H9 (cell line): Measurements from ENCODE around the gene PSMB3. TPM values are rescaled to one million over a fixed set of nuclear protein-coding genes. Genes with fewer than 3 reads are reported as not detected.
A peak's percentile ranks its signal among the peaks of the same experiment; 100 is the strongest.

Experiments
- DNase-seq: peaks from one replicate; pipeline ENCODE4 v3.0.0-alpha.2; 2017
- H2AFZ ChIP-seq: one replicate; pipeline ENCODE4 v1.6.1; 2013; ENCODE audit warnings: mild to moderate bottlenecking, low read length, control low read depth, moderate library complexity
- H2AK5ac ChIP-seq: 2 replicates; pipeline ENCODE4 v1.6.1; 2013; ENCODE audit warnings: low read length, control low read depth, mixed read lengths; ENCODE audit not compliant: insufficient read length
- H2BK120ac ChIP-seq: one replicate; pipeline ENCODE4 v1.6.1; 2013; ENCODE audit warnings: low read depth, mild to moderate bottlenecking, low read length, control low read depth, inconsistent platforms; ENCODE audit not compliant: poor library complexity, severe bottlenecking
- H2BK12ac ChIP-seq: 2 replicates; pipeline ENCODE4 v1.6.1; 2013; ENCODE audit warnings: low read length, control low read depth, mixed read lengths, low read depth; ENCODE audit not compliant: insufficient read length
- H2BK15ac ChIP-seq: 2 replicates; pipeline ENCODE4 v1.6.1; 2013; ENCODE audit warnings: low read depth, low read length, control low read depth
- H2BK20ac ChIP-seq: one replicate; pipeline ENCODE4 v1.6.1; 2013; ENCODE audit warnings: low read depth, mild to moderate bottlenecking, low read length, control low read depth, inconsistent platforms; ENCODE audit not compliant: poor library complexity, severe bottlenecking
- H2BK5ac ChIP-seq: 2 replicates; pipeline ENCODE4 v1.6.1; 2013; ENCODE audit warnings: low read length, control low read depth, mixed read lengths; ENCODE audit not compliant: insufficient read length
- H3K14ac ChIP-seq: 2 replicates; pipeline ENCODE4 v1.6.1; 2013; ENCODE audit warnings: low read length, control low read depth; ENCODE audit not compliant: insufficient read depth
- H3K18ac ChIP-seq: 2 replicates; pipeline ENCODE4 v1.6.1; 2013; ENCODE audit warnings: low read depth, mild to moderate bottlenecking, mixed read lengths, low read length, control low read depth; ENCODE audit not compliant: insufficient read length
- H3K23ac ChIP-seq: 2 replicates; pipeline ENCODE4 v1.6.1; 2013; ENCODE audit warnings: low read length, control low read depth, mixed read lengths, low read depth; ENCODE audit not compliant: insufficient read length
- H3K23me2 ChIP-seq: 2 replicates; pipeline ENCODE4 v1.6.1; 2013; ENCODE audit warnings: low read depth, mild to moderate bottlenecking, mixed read lengths, low read length, control low read depth; ENCODE audit not compliant: insufficient read length, poor library complexity, severe bottlenecking
- H3K27ac ChIP-seq: 2 replicates; pipeline ENCODE4 v1.5.1; 2013; ENCODE audit warnings: low read length, control low read depth, mixed read lengths, low read depth; ENCODE audit not compliant: insufficient read length
- H3K27me3 ChIP-seq: 2 replicates; pipeline ENCODE4 v1.6.1; 2013; ENCODE audit warnings: low read length, control low read depth, inconsistent platforms; ENCODE audit not compliant: insufficient read depth
- H3K4ac ChIP-seq: 2 replicates; pipeline ENCODE4 v1.6.1; 2013; ENCODE audit warnings: low read depth, mild to moderate bottlenecking, control low read depth, inconsistent platforms, low read length, moderate library complexity
- H3K4me1 ChIP-seq: 2 replicates; pipeline ENCODE4 v1.6.1; 2013; ENCODE audit warnings: low read length, control low read depth, inconsistent platforms; ENCODE audit not compliant: insufficient read depth
- H3K4me2 ChIP-seq: 2 replicates; pipeline ENCODE4 v1.6.1; 2013; ENCODE audit warnings: low read length, control low read depth, mixed read lengths; ENCODE audit not compliant: insufficient read length, insufficient read depth
- H3K56ac ChIP-seq: 2 replicates; pipeline ENCODE4 v1.6.1; 2013; ENCODE audit warnings: low read depth, mild to moderate bottlenecking, mixed read lengths, low read length, control low read depth; ENCODE audit not compliant: insufficient read length
- H3K79me1 ChIP-seq: 2 replicates; pipeline ENCODE4 v1.6.1; 2013; ENCODE audit warnings: low read depth, mild to moderate bottlenecking, moderate library complexity, low read length, control low read depth, inconsistent platforms; ENCODE audit not compliant: insufficient read depth, poor library complexity, severe bottlenecking
- H3K79me2 ChIP-seq: 2 replicates; pipeline ENCODE4 v1.6.1; 2013; ENCODE audit warnings: low read length, control low read depth, inconsistent platforms; ENCODE audit not compliant: insufficient read depth
- H3K9ac ChIP-seq: 2 replicates; pipeline ENCODE4 v1.6.1; 2013; ENCODE audit warnings: low read length, control low read depth, mixed read lengths; ENCODE audit not compliant: insufficient read length; ENCODE audit errors: extremely low read depth
- H3K9me3 ChIP-seq: one replicate; pipeline ENCODE4 v1.6.1; 2013; ENCODE audit warnings: low read depth, low read length, inconsistent platforms; ENCODE audit not compliant: control insufficient read depth
- H3T11ph ChIP-seq: one replicate; pipeline ENCODE4 v1.6.1; 2013; ENCODE audit warnings: mild to moderate bottlenecking, low read length, control low read depth, inconsistent platforms
- H4K20me1 ChIP-seq: one replicate; pipeline ENCODE4 v1.6.1; 2013; ENCODE audit not compliant: control insufficient read depth, insufficient read length, insufficient read depth
- H4K5ac ChIP-seq: 2 replicates; pipeline ENCODE4 v1.6.1; 2013; ENCODE audit warnings: low read depth, mild to moderate bottlenecking, mixed read lengths, low read length, control low read depth; ENCODE audit not compliant: insufficient read length
- H4K8ac ChIP-seq: replicated peaks from 2 replicates; pipeline ENCODE4 v1.6.1; 2013; ENCODE audit warnings: low read length, control low read depth, mixed read lengths, low read depth; ENCODE audit not compliant: insufficient read length
- H4K91ac ChIP-seq: 2 replicates; pipeline ENCODE4 v1.6.1; 2013; ENCODE audit warnings: low read depth, mild to moderate bottlenecking, moderate library complexity, mixed read lengths, low read length, control low read depth; ENCODE audit not compliant: insufficient read length
- H3K27ac Mint-ChIP-seq, 3 experiments: 2 replicates in 2 of 3; 3 replicates in 1 of 3; pipeline ENCODE4 v1.8.0; 2020 to 2021; ENCODE audit warnings: mixed read lengths in 3 of 3, mild to moderate bottlenecking in 1 of 3, moderate library complexity in 1 of 3
- H3K27me3 Mint-ChIP-seq: 2 replicates; pipeline ENCODE4 v1.8.0; 2021; ENCODE audit warnings: low read depth, mild to moderate bottlenecking, moderate library complexity, mixed read lengths
- H3K36me3 Mint-ChIP-seq, 3 experiments: 2 replicates in 2 of 3; 3 replicates in 1 of 3; pipeline ENCODE4 v1.8.0; 2020 to 2021; ENCODE audit warnings: low read depth in 3 of 3, mixed read lengths in 3 of 3; ENCODE audit not compliant: insufficient read depth in 1 of 3
- H3K4me1 Mint-ChIP-seq, 2 experiments: 2 replicates each; pipeline ENCODE4 v1.8.0; 2020; ENCODE audit warnings: mixed read lengths in 2 of 2
- H3K4me3 Mint-ChIP-seq, 2 experiments: 2 replicates in 1 of 2; 3 replicates in 1 of 2; pipeline ENCODE4 v1.8.0; 2020 to 2021; ENCODE audit warnings: mild to moderate bottlenecking in 2 of 2, mixed read lengths in 2 of 2, moderate library complexity in 1 of 2
- H3K9me3 Mint-ChIP-seq, 2 experiments: 2 replicates in 1 of 2; 3 replicates in 1 of 2; pipeline ENCODE4 v1.8.0; 2020; ENCODE audit warnings: mild to moderate bottlenecking in 2 of 2, mixed read lengths in 2 of 2, moderate library complexity in 1 of 2
- CTCF ChIP-seq: fragments of 200-600 bp; sonication (generic); conservative IDR thresholded peaks from 3 replicates; pipeline ENCODE4 v1.8.0; 2021; ENCODE audit warnings: antibody characterized with exemption, mild to moderate bottlenecking
- WGBS: extraction: QIAGEN DNeasy Blood & Tissue Kit; methylation state at CpG from one replicate; pipeline ENCODE4 v1.1.7; 2013; ENCODE audit warnings: missing lambda C conversion rate, low lambda C conversion rate, mixed read lengths; ENCODE audit not compliant: insufficient read length; ENCODE audit errors: extremely low coverage; 5-methylcytosine and 5-hydroxymethylcytosine counted together
- total RNA-seq: library from RNA; stranded (reverse); gene quantifications from 2 replicates; pipeline ENCODE4 v1.2.1, GENCODE V29; 2021

The PSMB3 gene
- total RNA-seq, 1 experiment from 2014 or later: 242 TPM

DNA sequence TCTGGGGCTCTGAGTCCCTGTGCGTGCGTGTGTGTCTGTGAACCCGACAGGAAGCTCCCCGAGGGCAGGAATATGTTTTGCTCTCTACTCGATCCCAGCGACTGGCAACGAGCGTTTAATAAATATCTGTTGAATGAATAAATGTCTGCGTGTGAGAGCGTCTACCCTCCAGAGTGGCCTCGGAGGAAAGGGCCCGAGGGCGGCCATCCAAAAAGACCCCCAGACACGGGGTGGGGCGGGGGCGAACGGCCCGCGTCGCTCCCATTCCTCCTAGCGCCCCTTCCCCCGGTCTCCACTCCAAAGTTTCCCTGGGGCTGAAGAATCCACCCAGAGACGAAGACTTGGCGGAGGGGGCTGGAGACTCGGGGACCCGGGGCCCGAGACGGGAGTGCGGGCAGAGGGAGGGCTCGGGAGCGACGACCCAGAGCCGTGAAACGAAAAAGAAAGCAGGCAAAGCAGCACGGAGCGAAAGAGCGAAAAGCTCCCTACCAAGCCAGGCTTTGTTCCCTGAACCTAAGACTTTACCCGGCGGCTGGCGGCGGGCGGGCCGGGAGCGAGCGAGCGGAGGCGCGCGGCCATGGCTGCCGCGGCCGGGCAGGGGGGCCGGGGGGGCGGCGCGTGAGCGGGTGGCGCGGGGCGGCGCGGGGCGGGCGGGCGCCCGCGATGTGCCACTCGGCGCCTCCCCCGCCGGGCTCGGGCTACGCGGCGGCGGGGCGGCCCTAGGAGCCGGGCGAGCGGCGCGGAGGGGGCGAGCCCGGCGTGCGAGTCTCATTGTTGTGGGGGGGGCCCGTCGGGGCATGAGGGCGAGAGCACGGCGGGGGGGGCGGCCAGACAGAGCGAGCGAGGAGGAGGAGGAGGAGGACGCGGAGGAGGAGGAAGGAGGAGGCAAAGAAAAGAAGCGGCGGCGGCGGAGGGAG, 47.7 kb upstream of the PSMB3 start, which contains the start of gene MLLT6:
Gene MLLT6, plus strand, starts transcription at position 668 of the 917 bp plus-strand sequence. CDS start 360 bp downstream, outside the sequence.
- Histone ChIP-seq H3K23me2 (peaks cover 25% of the 10 kb centered on the region), H4K20me1 (no peaks in the 10 kb centered on the region), H3K9ac (no peak within 1 kb of the TSS), H3K9me3 (no peaks in the 10 kb centered on the region), H3K27me3 (peaks cover 57% of the 10 kb centered on the region), H3K4me2 (peak within 1 kb of the TSS; percentile 63), H3K27ac (no peak within 1 kb of the TSS), H3K4me1 (peaks cover 5% of the 10 kb centered on the region; the same call in 1 of the 2 replicates), H2BK12ac (no peak within 1 kb of the TSS), H2BK120ac (no peak within 1 kb of the TSS), H3K18ac (no peak within 1 kb of the TSS), H2BK15ac (no peak within 1 kb of the TSS), H4K5ac (no peak within 1 kb of the TSS), H3K4ac (no peak within 1 kb of the TSS), H3T11ph (no peak within 1 kb of the TSS), H4K8ac (no peak within 1 kb of the TSS), H3K14ac (no peak within 1 kb of the TSS), H3K23ac (no peak within 1 kb of the TSS), H2AK5ac (no peak within 1 kb of the TSS), H4K91ac (no peak within 1 kb of the TSS), H2BK20ac (no peak within 1 kb of the TSS), H3K79me2 (no peaks in the 10 kb centered on the region), H3K56ac (no peak within 1 kb of the TSS), H2AFZ (no peak within 1 kb of the TSS), H3K79me1 (no peaks in the 10 kb centered on the region), H2BK5ac (no peak within 1 kb of the TSS)
- peaks cover 42 to 58% of the 10 kb centered on the region in 2 experiments for H3K4me1 Mint-ChIP-seq
- TF ChIP-seq CTCF: no peak
- no CpG with 5 or more reads among the region's 100 CpGs for WGBS
- H3K36me3 Mint-ChIP-seq: no peaks in the 10 kb centered on the region; a peak in 3 of 7 replicates
- peak within 1 kb of the TSS; percentile 77 to 90 for H3K4me3 Mint-ChIP-seq
- peak within 1 kb of the TSS; percentile 28 to 82 (median 79); a peak in 3 of 7 replicates for H3K27ac Mint-ChIP-seq
- DNase-seq: peak; percentile 73
- peaks cover 91% of the 10 kb centered on the region for H3K27me3 Mint-ChIP-seq
- peaks cover 0 to 3% of the 10 kb centered on the region in 2 experiments; a peak in 3 of 5 replicates for H3K9me3 Mint-ChIP-seq
